ENCODE data around the gene PTGIR.

PTGIR gene

DNA sequence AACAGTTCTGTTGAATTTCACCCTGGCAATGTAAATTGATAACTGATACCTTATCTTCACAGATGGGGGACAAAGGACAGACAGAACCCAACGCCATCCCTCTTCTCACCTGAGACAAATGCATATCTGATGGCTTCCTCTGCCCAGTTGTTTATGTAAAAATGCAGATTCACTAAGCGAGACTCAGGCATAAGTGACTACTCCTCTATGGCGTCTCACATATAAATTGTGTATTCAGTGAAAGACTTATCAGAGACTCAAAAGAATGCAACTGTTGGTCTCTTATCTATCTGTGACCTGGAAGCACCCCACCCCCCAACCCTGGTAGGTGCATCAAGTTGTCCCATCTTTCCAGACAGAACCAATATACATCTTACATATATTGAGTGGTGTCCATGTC, 37.0 kb downstream of the PTGIR start:
- DNase-seq (ENCODE audit: low read depth), result no peak
- TF ChIP-seq, protein P1, sequence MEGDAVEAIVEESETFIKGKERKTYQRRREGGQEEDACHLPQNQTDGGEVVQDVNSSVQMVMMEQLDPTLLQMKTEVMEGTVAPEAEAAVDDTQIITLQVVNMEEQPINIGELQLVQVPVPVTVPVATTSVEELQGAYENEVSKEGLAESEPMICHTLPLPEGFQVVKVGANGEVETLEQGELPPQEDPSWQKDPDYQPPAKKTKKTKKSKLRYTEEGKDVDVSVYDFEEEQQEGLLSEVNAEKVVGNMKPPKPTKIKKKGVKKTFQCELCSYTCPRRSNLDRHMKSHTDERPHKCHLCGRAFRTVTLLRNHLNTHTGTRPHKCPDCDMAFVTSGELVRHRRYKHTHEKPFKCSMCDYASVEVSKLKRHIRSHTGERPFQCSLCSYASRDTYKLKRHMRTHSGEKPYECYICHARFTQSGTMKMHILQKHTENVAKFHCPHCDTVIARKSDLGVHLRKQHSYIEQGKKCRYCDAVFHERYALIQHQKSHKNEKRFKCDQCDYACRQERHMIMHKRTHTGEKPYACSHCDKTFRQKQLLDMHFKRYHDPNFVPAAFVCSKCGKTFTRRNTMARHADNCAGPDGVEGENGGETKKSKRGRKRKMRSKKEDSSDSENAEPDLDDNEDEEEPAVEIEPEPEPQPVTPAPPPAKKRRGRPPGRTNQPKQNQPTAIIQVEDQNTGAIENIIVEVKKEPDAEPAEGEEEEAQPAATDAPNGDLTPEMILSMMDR (conservative IDR thresholded peaks at IDR 0.05; ENCODE audit: low read depth, low read length), result no peak
- H3K4me3 ChIP-seq (ENCODE audit: low read depth, low read length), result no peak overlapping the region

DNA sequence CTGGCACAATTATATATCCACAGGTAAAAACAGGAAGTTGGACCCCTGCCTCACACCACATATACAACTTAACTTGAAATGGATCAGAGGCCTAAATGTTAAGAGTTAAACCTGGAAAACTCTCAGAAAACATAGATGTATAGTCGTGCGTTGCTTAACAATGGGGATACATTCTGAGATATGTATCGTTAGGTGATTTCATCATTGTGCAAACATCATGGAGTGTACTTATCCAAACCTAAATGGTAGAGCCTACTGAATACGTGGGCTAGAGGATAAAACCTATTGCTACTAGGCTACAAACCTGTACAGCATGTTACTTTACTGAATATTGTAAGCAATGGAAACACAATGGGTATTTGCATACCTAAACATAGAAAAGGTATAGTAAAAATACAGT, 38.6 kb downstream of the PTGIR start:
- H3K4me3 ChIP-seq (ENCODE audit: low read depth, low read length), result no peak overlapping the region
- TF ChIP-seq, protein P1 (conservative IDR thresholded peaks at IDR 0.05; ENCODE audit: low read depth, low read length), result no peak
- no peak for DNase-seq (ENCODE audit: low read depth)

DNA sequence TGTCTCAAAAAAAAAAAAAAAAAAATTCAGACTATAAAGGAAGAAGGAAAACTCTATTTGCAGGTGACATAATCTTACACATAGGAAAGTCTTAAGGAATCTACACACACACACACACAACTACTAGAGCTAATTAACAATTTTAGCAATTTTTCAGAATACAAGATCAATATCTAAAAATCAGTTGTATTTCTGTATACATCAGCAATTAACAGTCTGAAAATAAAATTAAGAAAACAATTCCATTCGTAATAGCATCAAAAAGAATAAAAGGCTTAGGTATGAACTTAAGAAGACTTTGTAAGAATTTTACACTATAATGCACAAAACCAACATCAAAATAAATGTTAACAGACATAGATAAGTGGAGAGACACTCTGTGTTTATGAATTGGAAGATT, 39.4 kb downstream of the PTGIR start:
- DNase-seq (ENCODE audit: low read depth), result no peak
- TF ChIP-seq, protein P1 (conservative IDR thresholded peaks at IDR 0.05; ENCODE audit: low read depth, low read length), result no peak
- no peak overlapping the region for H3K4me3 ChIP-seq (ENCODE audit: low read depth, low read length)

DNA sequence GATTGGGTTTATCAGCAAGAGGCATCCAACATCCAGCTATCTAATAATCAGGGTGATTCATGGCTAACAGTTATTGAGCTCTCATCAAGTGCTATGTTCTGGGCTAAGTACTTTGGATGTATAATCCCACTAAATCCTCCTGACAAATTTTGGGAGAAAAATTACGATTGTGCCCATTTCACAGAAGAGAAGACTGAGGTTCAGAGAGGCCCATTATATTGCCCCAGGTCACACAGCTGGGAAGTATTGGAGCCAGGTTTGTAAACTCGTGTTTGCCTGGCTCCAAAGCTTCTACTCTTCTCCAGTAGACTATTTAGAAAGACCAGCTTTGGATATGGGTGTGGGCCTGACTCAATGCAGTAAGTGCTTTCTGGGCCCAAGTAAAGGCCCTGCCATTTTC, 44.6 kb downstream of the PTGIR start:
- no peak overlapping the region for H3K4me3 ChIP-seq (ENCODE audit: low read depth, low read length)
- TF ChIP-seq, protein P1 (conservative IDR thresholded peaks at IDR 0.05; ENCODE audit: low read depth, low read length), result no peak
- DNase-seq (ENCODE audit: low read depth), result no peak

DNA sequence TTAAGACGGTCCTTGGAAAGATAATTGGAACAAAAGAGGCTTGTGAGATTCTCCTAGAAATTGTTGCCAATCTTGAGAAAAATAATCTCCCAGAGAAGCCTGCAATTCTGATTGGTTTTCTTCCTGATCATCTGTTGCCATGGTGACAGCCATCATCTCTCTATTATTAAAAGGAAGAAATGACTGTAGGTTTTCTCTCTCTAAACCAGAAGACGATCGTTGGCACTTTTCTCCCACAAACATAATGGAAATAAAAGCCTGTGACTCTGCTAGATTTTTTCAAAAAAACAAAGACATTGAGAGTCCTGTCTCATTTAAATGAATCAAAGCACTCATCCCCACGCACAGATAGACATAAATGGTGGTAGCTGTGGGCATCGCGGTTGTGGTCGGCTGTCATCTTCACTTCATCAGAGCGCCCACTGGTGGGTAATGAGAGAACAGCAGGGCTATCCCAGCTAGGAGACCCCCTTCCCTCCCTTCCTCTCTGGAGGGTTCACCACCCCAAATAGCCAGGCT, 45.5 kb downstream of the PTGIR start:
- TF ChIP-seq, protein P1 (conservative IDR thresholded peaks at IDR 0.05; ENCODE audit: low read depth, low read length), result peak; percentile 64
- H3K4me3 ChIP-seq (ENCODE audit: low read depth, low read length), result no peak overlapping the region
- peak; percentile 43 for DNase-seq (ENCODE audit: low read depth)

DNA sequence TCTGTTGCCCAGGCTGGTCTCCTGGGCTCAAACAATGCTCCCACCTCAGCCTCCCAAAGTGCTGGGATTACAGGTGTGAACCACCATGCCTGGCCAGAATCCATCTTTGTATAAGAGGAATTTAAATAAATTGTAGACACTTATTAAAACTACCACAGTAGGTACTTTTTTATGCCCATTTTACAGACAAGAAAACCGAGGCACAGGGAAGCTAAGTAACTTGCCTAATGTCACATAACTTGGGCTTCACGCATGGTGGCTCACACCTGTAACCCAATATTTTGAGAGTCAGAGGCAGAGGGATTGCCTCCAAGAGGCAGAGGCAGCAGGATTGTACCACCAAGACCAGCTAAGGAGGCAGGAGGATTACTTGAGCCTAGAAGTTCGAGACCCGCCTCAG, 46.4 kb downstream of the PTGIR start:
- H3K4me3 ChIP-seq (ENCODE audit: low read depth, low read length), result no peak overlapping the region
- DNase-seq (ENCODE audit: low read depth), result no peak
- TF ChIP-seq, protein P1 (conservative IDR thresholded peaks at IDR 0.05; ENCODE audit: low read depth, low read length), result no peak

DNA sequence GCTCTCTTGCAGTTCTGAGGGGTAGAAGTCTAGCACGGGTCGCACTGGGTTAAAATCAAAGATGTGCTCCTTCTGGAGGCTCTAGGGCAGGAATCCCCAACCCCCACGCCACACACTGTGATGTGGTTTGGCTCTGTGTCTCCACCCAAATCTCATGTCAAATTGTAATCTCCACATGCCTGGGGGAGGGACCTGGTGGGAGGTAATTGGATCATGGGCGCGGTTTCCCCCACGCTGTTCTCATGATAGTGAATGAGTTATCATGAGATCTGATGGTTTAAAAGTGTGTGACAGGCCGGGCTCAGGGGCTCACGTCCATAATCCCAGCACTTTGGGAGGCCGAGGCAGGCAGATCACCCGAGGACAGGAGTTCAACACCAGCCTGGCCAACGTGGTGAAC, 50.4 kb downstream of the PTGIR start:
- TF ChIP-seq, protein P1 (conservative IDR thresholded peaks at IDR 0.05; ENCODE audit: low read depth, low read length), result no peak
- H3K4me3 ChIP-seq (ENCODE audit: low read depth, low read length), result no peak overlapping the region
- DNase-seq (ENCODE audit: low read depth), result peak; percentile 47

Measured in choroid plexus epithelial cell (primary cell).